Calu3 (cell line): ENCODE data around the gene YBEY. TPM values are rescaled to one million over a fixed set of nuclear protein-coding genes. Genes with fewer than 3 reads are reported as not detected.
A peak's percentile ranks its signal among the peaks of the same experiment; 100 is the strongest.

Source experiments
- BruUV-seq: library from RNA; stranded (reverse); fragments of 400-500 nt; replicated peaks from 2 replicates; lab custom pipeline; 2021; lab: Mats Ljungman, UMichigan
- CTCF ChIA-PET: fragments of 300-600 bp; sonication (Branson Sonifier 250); formaldehyde crosslinking; loops from one replicate; lab custom pipeline; 2022; ENCODE audit warnings: antibody characterized with exemption; lab: Charles Lee
- DNase-seq: peaks from one replicate; pipeline ENCODE4 v3.0.0; 2022
- H3K27ac Mint-ChIP-seq: one replicate; pipeline ENCODE4 v1.8.0; 2022; ENCODE audit warnings: mixed read lengths; ENCODE audit not compliant: unreplicated experiment
- H3K27me3 Mint-ChIP-seq: one replicate; pipeline ENCODE4 v1.8.0; 2022; ENCODE audit warnings: mixed read lengths; ENCODE audit not compliant: unreplicated experiment
- H3K36me3 Mint-ChIP-seq: one replicate; pipeline ENCODE4 v1.8.0; 2022; ENCODE audit warnings: mild to moderate bottlenecking, moderate library complexity, mixed read lengths; ENCODE audit not compliant: insufficient read depth, unreplicated experiment
- H3K4me1 Mint-ChIP-seq: one replicate; pipeline ENCODE4 v1.8.0; 2022; ENCODE audit warnings: mild to moderate bottlenecking, low read depth, mixed read lengths; ENCODE audit not compliant: unreplicated experiment
- H3K4me3 Mint-ChIP-seq: one replicate; pipeline ENCODE4 v1.8.0; 2022; ENCODE audit warnings: mild to moderate bottlenecking, low read depth, moderate library complexity, mixed read lengths; ENCODE audit not compliant: unreplicated experiment
- H3K9me3 Mint-ChIP-seq: one replicate; pipeline ENCODE4 v1.8.0; 2022; ENCODE audit warnings: low read depth, mixed read lengths; ENCODE audit not compliant: unreplicated experiment
- CTCF ChIP-seq: fragments of 200-600 bp; IDR thresholded peaks from one replicate; pipeline ENCODE4 v1.8.0; 2022; ENCODE audit warnings: antibody characterized with exemption; ENCODE audit not compliant: unreplicated experiment
- intact Hi-C: fragments of 100-400 bp; cut with micrococcal nuclease; formaldehyde crosslinking; loops from one replicate; pipeline ENCODE4 v1.10.0; 2022; ENCODE audit not compliant: unreplicated experiment
- total RNA-seq: library from RNA; stranded (reverse); gene quantifications from 2 replicates; pipeline ENCODE4 v1.2.3, GENCODE V29; 2022

Gene YBEY
- total RNA-seq, 1 experiment from 2014 or later, result 11.3 TPM

- H3K4me1 Mint-ChIP-seq, result peaks cover 8% of the 10 kb centered on the region
- H3K36me3 Mint-ChIP-seq, result peaks cover 28% of the 10 kb centered on the region
- no peak for DNase-seq
- intact Hi-C loops, result no loop called here
- TF ChIP-seq CTCF, result no peak
- H3K27me3 Mint-ChIP-seq, result no peaks in the 10 kb centered on the region
- BruUV-seq, result no TSS peak
- H3K9me3 Mint-ChIP-seq, result no peaks in the 10 kb centered on the region
- H3K27ac Mint-ChIP-seq, result no peak overlapping the region
- peak overlapping the region; percentile 84 for H3K4me3 Mint-ChIP-seq
- CTCF ChIA-PET, result interaction anchor here (1.1 kb wide), 1 partner anchor 24 kb away, joined by 4 read pairs; no protein-coding TSS in a partner anchor
Observed at GRCh38 chr21:46284733-46285132, 1.4 kb upstream of the YBEY start.

GRCh38 chr21:46285206-46285661 is 908 bp upstream of the YBEY start, which contains the start of gene MCM3AP:
TSS of gene MCM3AP (minus strand) at chr21:46285611. CDS start at chr21:46285286, 325 bp downstream.
- no peak for DNase-seq
- peaks cover 8% of the 10 kb centered on the region for H3K4me1 Mint-ChIP-seq
- CTCF ChIA-PET, result interaction anchor here (1.1 to 1.2 kb wide), 2 partner anchors 25 to 142 kb away, joined by 4 read pairs; no protein-coding TSS in a partner anchor

GRCh38 chr21:46286648-46287002 is 483 bp downstream of the YBEY start:
- peak overlapping the region; percentile 84 for H3K4me3 Mint-ChIP-seq
- peaks cover 23% of the 10 kb centered on the region for H3K36me3 Mint-ChIP-seq
- intact Hi-C loops, result no loop called here
- no peaks in the 10 kb centered on the region for H3K27me3 Mint-ChIP-seq
- H3K27ac Mint-ChIP-seq, result peak overlapping the region; percentile 88
- H3K4me1 Mint-ChIP-seq, result peaks cover 8% of the 10 kb centered on the region
- no peak for TF ChIP-seq CTCF
- H3K9me3 Mint-ChIP-seq, result no peaks in the 10 kb centered on the region
- no peak for DNase-seq
- BruUV-seq, result no TSS peak
- CTCF ChIA-PET, result no interaction called here

More at GRCh38 chr21:46285206-46285661, 908 bp upstream of the YBEY start, which contains the start of gene MCM3AP:
- Mint-ChIP-seq H3K9me3 (no peaks in the 10 kb centered on the region), H3K27ac (peak within 1 kb of the TSS; percentile 88), H3K36me3 (peaks cover 28% of the 10 kb centered on the region), H3K27me3 (no peaks in the 10 kb centered on the region), H3K4me3 (peak within 1 kb of the TSS; percentile 84)
- TF ChIP-seq CTCF, result no peak
- intact Hi-C loops, result no loop called here
- TSS peak; percentile 66 for BruUV-seq

GRCh38 chr21:46287541-46287940 is 1.4 kb downstream of the YBEY start:
- Mint-ChIP-seq H3K27ac (no peak overlapping the region), H3K4me1 (peaks cover 8% of the 10 kb centered on the region), H3K36me3 (peaks cover 23% of the 10 kb centered on the region), H3K27me3 (no peaks in the 10 kb centered on the region), H3K9me3 (no peaks in the 10 kb centered on the region), H3K4me3 (no peak overlapping the region)
- BruUV-seq, result no TSS peak
- intact Hi-C loops, result no loop called here
- CTCF ChIA-PET, result no interaction called here
- no peak for TF ChIP-seq CTCF
- no peak for DNase-seq
